H1 (cell line): ENCODE measurements around the gene LRP5.

Source experiments
- CBX5 ChIP-seq: fragments of 300-800, 300-1000 bp; sonication (generic); IDR thresholded peaks from 2 replicates; pipeline ENCODE4 v1.7.1; 2016; ENCODE audit warnings: antibody characterized with exemption, low read length, low read depth
- CREB1 ChIP-seq: IDR thresholded peaks from 2 replicates; pipeline ENCODE4 v1.6.1; 2012; ENCODE audit warnings: inconsistent platforms
- CTCF ChIP-seq, 3 experiments: IDR thresholded peaks; 1 replicate in 2 of 3; 2 replicates in 1 of 3; pipeline versions ENCODE4 v1.5.1 to v1.6.1; 2011; ENCODE audit warnings: low read length in 3 of 3, mild to moderate bottlenecking in 3 of 3, inconsistent platforms in 2 of 3, low read depth in 1 of 3, moderate library complexity in 1 of 3; ENCODE audit not compliant: insufficient read depth in 1 of 3; ENCODE audit errors: control extremely low read depth in 1 of 3
- EP300 ChIP-seq, 2 experiments: IDR thresholded peaks; 1 replicate in 1 of 2; 2 replicates in 1 of 2; pipeline ENCODE4 v1.6.1; 2011 to 2012; ENCODE audit warnings: low read depth in 2 of 2, low read length in 2 of 2, mild to moderate bottlenecking in 2 of 2, borderline replicate concordance in 1 of 2, inconsistent platforms in 1 of 2, moderate library complexity in 1 of 2
- GABPA ChIP-seq: IDR thresholded peaks from 2 replicates; pipeline ENCODE4 v1.6.1; 2011; ENCODE audit warnings: mild to moderate bottlenecking, low read length, moderate library complexity, borderline replicate concordance; ENCODE audit not compliant: insufficient read depth
- GTF2F1 ChIP-seq: IDR thresholded peaks from 2 replicates; pipeline ENCODE4 v1.6.1; 2012; ENCODE audit warnings: low read depth, low read length, improper control_type of control experiment, borderline replicate concordance
- HDAC6 ChIP-seq: IDR thresholded peaks from one replicate; pipeline ENCODE4 v1.7.1; 2012; ENCODE audit warnings: low read depth, mild to moderate bottlenecking, inconsistent platforms, low read length, moderate library complexity
- MAX ChIP-seq: IDR thresholded peaks from 2 replicates; pipeline ENCODE4 v1.6.1; 2012; ENCODE audit warnings: inconsistent platforms
- NANOG ChIP-seq: IDR thresholded peaks from 2 replicates; pipeline ENCODE4 v1.6.1; 2011; ENCODE audit warnings: low read length, low read depth, mild to moderate bottlenecking, inconsistent platforms; ENCODE audit not compliant: insufficient read depth, poor library complexity, severe bottlenecking
- POLR2A ChIP-seq, 2 experiments: IDR thresholded peaks; 1 replicate in 1 of 2; 2 replicates in 1 of 2; pipeline ENCODE4 v1.6.1; 2011; ENCODE audit warnings: low read depth in 2 of 2, low read length in 2 of 2, mild to moderate bottlenecking in 2 of 2; ENCODE audit errors: control extremely low read depth in 1 of 2
- RXRA ChIP-seq: IDR thresholded peaks from 2 replicates; pipeline ENCODE4 v1.6.1; 2011; ENCODE audit warnings: low read depth, mild to moderate bottlenecking, low read length, moderate library complexity; ENCODE audit not compliant: insufficient read depth
- ZNF274 ChIP-seq: IDR thresholded peaks from 2 replicates; pipeline ENCODE4 v1.7.0; 2012; ENCODE audit warnings: low read length, borderline replicate concordance; ENCODE audit errors: extremely low read depth

GRCh38 chr11:68497761-68498160 lies 185.4 kb downstream of the LRP5 start:
- TF ChIP-seq CBX5 (no peak), GABPA (no peak), GTF2F1 (no peak), ZNF274 (no peak), NANOG (no peak), CTCF (IDR thresholded peaks at IDR 0.05; ENCODE audit: control extremely low read depth in 1 of 3, insufficient read depth in 1 of 3, low read depth in 1 of 3, low read length in 3 of 3) (no peak), CREB1 (no peak), RXRA (no peak), POLR2A (IDR thresholded peaks at IDR 0.05; ENCODE audit: control extremely low read depth in 1 of 2, low read depth in 2 of 2, low read length in 2 of 2) (no peak), EP300 (IDR thresholded peaks at IDR 0.05; ENCODE audit: borderline replicate concordance in 1 of 2, low read depth in 2 of 2, low read length in 2 of 2) (no peak), MAX (no peak), HDAC6 (no peak)
